Duodenal mucosa (tissue), 2 donors: Measurements from ENCODE around the gene MT1H.
A peak's percentile ranks its signal among the peaks of the same experiment; 100 is the strongest.

Experiments
- H3K27ac ChIP-seq: one replicate; pipeline ENCODE4 v1.7.0; 2013; ENCODE audit warnings: low read depth, low read length
- H3K27me3 ChIP-seq, 2 donors: one replicate each; pipeline ENCODE4 v1.7.0; 2013; ENCODE audit warnings: low read length in 2 of 2, control low read depth in 1 of 2; ENCODE audit not compliant: insufficient read depth in 2 of 2, control insufficient read depth in 1 of 2
- H3K36me3 ChIP-seq, 2 donors: one replicate each; pipeline ENCODE4 v1.7.0; 2013; ENCODE audit warnings: low read length in 2 of 2, control low read depth in 1 of 2; ENCODE audit not compliant: insufficient read depth in 2 of 2, control insufficient read depth in 1 of 2
- H3K4me1 ChIP-seq, 2 donors: one replicate each; pipeline ENCODE4 v1.7.0; 2013; ENCODE audit warnings: low read length in 2 of 2, control low read depth in 1 of 2; ENCODE audit not compliant: insufficient read depth in 2 of 2, control insufficient read depth in 1 of 2
- H3K4me3 ChIP-seq, 2 donors: one replicate each; pipeline ENCODE4 v1.7.0; 2013; ENCODE audit warnings: low read length in 2 of 2, low read depth in 1 of 2
- H3K9ac ChIP-seq, 2 donors: one replicate each; pipeline ENCODE4 v1.7.0; 2013; ENCODE audit warnings: low read length in 2 of 2, low read depth in 1 of 2
- H3K9me3 ChIP-seq, 2 donors: one replicate each; pipeline ENCODE4 v1.7.0; 2013; ENCODE audit warnings: low read length in 2 of 2, control low read depth in 1 of 2; ENCODE audit not compliant: control insufficient read depth in 1 of 2

The MT1H gene

GRCh38 chr16:56628486-56629350, 40.9 kb upstream of the MT1H start:
- Histone ChIP-seq H3K36me3 (no peaks in the 10 kb centered on the region), H3K27ac (no peak overlapping the region), H3K9me3 (no peaks in the 10 kb centered on the region), H3K4me1 (peaks cover 0 to 17% of the 10 kb centered on the region in 2 donors), H3K27me3 (peaks cover 0 to 7% of the 10 kb centered on the region in 2 donors), H3K9ac (no peak overlapping the region), H3K4me3 (no peak overlapping the region)

- H3K27ac ChIP-seq: no peak overlapping the region
- H3K36me3 ChIP-seq: no peaks in the 10 kb centered on the region
- H3K27me3 ChIP-seq: peaks cover 0 to 7% of the 10 kb centered on the region in 2 donors
- peaks cover 0 to 19% of the 10 kb centered on the region in 2 donors for H3K4me1 ChIP-seq
- H3K4me3 ChIP-seq: no peak overlapping the region
- H3K9ac ChIP-seq: no peak overlapping the region
- H3K9me3 ChIP-seq: no peaks in the 10 kb centered on the region
These were observed 40.1 kb upstream of the MT1H start for GRCh38 chr16:56629531-56629930.

- no peak overlapping the region for H3K9ac ChIP-seq
- H3K27ac ChIP-seq: no peak overlapping the region
- no peak overlapping the region for H3K4me3 ChIP-seq
- H3K36me3 ChIP-seq: no peaks in the 10 kb centered on the region
- H3K27me3 ChIP-seq: peaks cover under 1 to 8% of the 10 kb centered on the region in 2 donors
- peaks cover 0 to 22% of the 10 kb centered on the region in 2 donors for H3K4me1 ChIP-seq
- H3K9me3 ChIP-seq: no peaks in the 10 kb centered on the region
These were observed 39.5 kb upstream of the MT1H start for GRCh38 chr16:56630134-56630533.

- H3K27me3 ChIP-seq: peaks cover 10 to 12% of the 10 kb centered on the region in 2 donors
These were observed 38.4 kb upstream of the MT1H start for GRCh38 chr16:56631197-56631596.

DNA sequence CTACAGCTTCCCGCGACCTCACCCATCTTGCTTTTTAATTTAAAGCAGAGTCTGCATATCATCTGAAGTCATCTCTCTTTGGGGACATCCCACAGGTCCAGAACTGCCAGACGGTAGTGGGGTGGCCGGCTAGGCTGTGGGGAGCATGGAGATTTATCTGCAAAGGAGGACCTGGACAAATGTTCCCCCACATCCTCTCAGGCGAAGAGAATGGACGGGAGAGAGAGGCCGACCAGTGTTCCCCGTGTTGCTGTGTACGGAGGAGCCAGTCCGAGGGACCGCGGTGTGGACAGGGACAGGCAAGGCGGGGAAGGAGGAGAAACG, 37.8 kb upstream of the MT1H start:
- H3K9ac ChIP-seq: peak overlapping the region; percentile 58 to 89

More at GRCh38 chr16:56631197-56631596, 38.4 kb upstream of the MT1H start:
- Histone ChIP-seq H3K9me3 (no peaks in the 10 kb centered on the region), H3K4me3 (no peak overlapping the region), H3K4me1 (peaks cover 0 to 23% of the 10 kb centered on the region in 2 donors), H3K27ac (no peak overlapping the region), H3K9ac (no peak overlapping the region), H3K36me3 (no peaks in the 10 kb centered on the region)

DNA sequence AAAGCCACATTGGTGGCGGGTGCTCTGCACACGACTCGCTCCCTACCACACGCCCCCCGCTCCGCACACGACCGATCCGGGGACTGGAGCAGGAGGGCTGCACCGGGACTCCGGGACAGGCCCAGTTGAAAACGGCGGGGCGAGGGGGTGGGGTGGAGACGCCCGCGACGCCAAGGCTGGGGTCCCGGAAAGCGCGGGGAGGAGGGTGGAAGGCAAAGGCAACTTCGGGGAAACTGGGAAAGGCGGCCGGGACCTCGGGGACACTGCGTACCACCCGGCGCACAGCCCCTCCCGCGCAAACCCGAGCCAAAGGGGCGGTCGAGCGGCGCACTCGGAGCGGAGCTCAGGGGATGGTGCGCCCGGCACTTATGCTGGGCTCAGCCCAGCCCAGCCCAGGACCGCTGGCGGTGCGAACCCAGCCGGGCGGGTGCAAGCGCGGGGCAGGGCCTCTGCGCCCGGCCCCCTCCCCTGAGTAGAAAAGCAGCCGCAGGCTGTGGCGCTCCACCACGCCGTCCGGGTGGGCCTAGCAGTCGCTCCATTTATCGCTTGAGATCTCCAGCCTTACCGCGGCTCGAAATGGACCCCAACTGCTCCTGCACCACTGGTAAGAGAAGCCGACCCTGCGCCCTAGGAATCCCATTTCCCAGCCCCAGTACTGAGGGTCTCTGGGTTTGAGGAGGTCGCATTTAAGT, 37.3 kb upstream of the MT1H start, which contains the start of gene MT1M:
Gene MT1M (plus strand): TSS at position 504 of the 692 bp plus-strand sequence. CDS start 73 bp downstream, at position 577.
- H3K36me3 ChIP-seq: no peaks in the 10 kb centered on the region
- peak within 1 kb of the TSS; percentile 58 to 89 for H3K9ac ChIP-seq
- H3K27ac ChIP-seq: peak within 1 kb of the TSS; percentile 65
- peaks cover 14 to 18% of the 10 kb centered on the region in 2 donors for H3K27me3 ChIP-seq
- H3K4me1 ChIP-seq: peaks cover 0 to 18% of the 10 kb centered on the region in 2 donors
- H3K4me3 ChIP-seq: peak within 1 kb of the TSS; percentile 74 to 84
- no peaks in the 10 kb centered on the region for H3K9me3 ChIP-seq

More for the DNA sequence above, 37.8 kb upstream of the MT1H start:
- H3K9me3 ChIP-seq: no peaks in the 10 kb centered on the region
- no peaks in the 10 kb centered on the region for H3K36me3 ChIP-seq
- peak overlapping the region; percentile 65 for H3K27ac ChIP-seq
- H3K4me1 ChIP-seq: peaks cover 0 to 19% of the 10 kb centered on the region in 2 donors
- H3K27me3 ChIP-seq: peaks cover 14 to 16% of the 10 kb centered on the region in 2 donors
- H3K4me3 ChIP-seq: peak overlapping the region; percentile 74 to 84

DNA sequence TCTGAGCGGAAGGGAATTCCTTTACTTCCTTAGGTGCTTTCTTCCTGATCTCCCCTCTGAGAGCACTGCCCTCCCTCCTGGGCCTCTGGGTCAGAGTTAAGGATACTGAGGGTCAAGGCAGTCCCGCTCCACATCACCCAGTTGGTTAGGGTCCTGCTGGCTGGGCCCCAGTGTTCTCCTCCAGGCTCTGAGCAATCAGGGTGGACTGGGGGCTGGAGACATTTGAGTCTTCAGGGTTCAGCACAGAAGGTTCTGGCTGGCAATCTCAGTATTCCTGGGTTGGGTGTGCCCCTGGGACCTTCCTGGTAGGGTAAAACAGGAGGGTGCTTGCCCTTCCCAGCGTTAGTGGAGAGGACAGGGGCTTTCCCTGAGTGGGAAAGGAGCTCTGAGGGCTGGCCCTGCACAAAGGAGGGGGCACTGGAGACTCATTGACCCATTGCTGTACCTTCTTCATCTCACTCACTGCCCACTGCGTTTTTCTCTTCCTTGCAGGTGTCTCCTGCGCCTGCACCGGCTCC, 36.7 kb upstream of the MT1H start:
- H3K4me1 ChIP-seq: peaks cover 3 to 20% of the 10 kb centered on the region in 2 donors
- H3K36me3 ChIP-seq: no peaks in the 10 kb centered on the region
- peaks cover 18% of the 10 kb centered on the region in 2 donors for H3K27me3 ChIP-seq
- H3K4me3 ChIP-seq: peak overlapping the region; percentile 74 to 84
- H3K27ac ChIP-seq: peak overlapping the region; percentile 65
- no peaks in the 10 kb centered on the region for H3K9me3 ChIP-seq
- H3K9ac ChIP-seq: peak overlapping the region; percentile 58 to 89

- H3K9ac ChIP-seq: peak overlapping the region in 1 of 2 donors; percentile 89
- peaks cover 5 to 27% of the 10 kb centered on the region in 2 donors for H3K4me1 ChIP-seq
- H3K4me3 ChIP-seq: peak overlapping the region; percentile 74 to 84
- no peak overlapping the region for H3K27ac ChIP-seq
- H3K36me3 ChIP-seq: no peaks in the 10 kb centered on the region
- H3K9me3 ChIP-seq: no peaks in the 10 kb centered on the region
- H3K27me3 ChIP-seq: peaks cover 18 to 19% of the 10 kb centered on the region in 2 donors
These were observed 36.1 kb upstream of the MT1H start for GRCh38 chr16:56633535-56633934.

DNA sequence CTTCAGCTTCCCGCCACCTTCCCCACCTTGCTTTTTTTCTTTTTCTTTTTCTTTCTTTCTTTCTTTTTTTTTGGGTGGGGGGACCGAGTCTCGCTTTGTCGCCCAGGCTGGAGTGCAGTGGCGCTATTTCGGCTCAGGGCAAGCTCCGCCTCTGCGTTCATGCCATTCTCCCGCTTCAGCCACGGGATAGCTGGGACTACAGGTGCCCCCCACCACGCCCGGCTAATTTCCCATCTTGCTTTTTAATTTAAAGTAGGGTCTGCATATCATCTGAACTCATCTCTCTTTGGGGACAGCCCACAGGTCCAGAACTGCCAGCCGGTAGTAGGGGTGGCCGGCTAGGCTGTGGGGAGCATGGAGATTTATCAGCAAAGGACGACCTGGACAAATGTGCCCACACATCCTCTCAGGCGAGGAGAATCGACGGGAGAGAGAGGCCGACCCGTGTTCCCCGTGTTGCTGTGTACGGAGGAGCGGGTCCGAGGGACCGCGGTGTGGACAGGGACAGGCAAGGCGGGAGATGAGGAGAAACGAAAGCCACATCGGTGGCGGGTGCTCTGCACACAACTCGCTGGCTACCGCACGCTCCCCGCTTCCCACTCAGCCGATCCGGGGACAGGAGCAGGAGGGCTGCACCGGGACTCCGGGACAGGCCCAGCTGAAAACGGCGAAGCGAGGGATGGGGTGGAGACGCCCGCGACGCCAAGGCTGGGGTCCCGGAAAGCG, 34.7 kb upstream of the MT1H start:
- H3K27me3 ChIP-seq: peaks cover 18 to 19% of the 10 kb centered on the region in 2 donors
- peaks cover 12 to 39% of the 10 kb centered on the region in 2 donors for H3K4me1 ChIP-seq
- no peak overlapping the region for H3K9ac ChIP-seq
- H3K36me3 ChIP-seq: no peaks in the 10 kb centered on the region
- H3K27ac ChIP-seq: no peak overlapping the region
- H3K4me3 ChIP-seq: peak overlapping the region; percentile 36 to 43
- no peaks in the 10 kb centered on the region for H3K9me3 ChIP-seq
